COLO668 (cell line): ENCODE results near the gene SREK1.
"Not testable (repeated sequence)": the region's sequence is repeated elsewhere in the genome, so short reads cannot be mapped to it uniquely, and the experiment has no call there.

Experiments used
- DNase-seq: peaks from one replicate; lab custom pipeline; 2025; ENCODE audit not compliant: unreplicated experiment; lab: John Stamatoyannopoulos, UW

SREK1 gene, protein sequence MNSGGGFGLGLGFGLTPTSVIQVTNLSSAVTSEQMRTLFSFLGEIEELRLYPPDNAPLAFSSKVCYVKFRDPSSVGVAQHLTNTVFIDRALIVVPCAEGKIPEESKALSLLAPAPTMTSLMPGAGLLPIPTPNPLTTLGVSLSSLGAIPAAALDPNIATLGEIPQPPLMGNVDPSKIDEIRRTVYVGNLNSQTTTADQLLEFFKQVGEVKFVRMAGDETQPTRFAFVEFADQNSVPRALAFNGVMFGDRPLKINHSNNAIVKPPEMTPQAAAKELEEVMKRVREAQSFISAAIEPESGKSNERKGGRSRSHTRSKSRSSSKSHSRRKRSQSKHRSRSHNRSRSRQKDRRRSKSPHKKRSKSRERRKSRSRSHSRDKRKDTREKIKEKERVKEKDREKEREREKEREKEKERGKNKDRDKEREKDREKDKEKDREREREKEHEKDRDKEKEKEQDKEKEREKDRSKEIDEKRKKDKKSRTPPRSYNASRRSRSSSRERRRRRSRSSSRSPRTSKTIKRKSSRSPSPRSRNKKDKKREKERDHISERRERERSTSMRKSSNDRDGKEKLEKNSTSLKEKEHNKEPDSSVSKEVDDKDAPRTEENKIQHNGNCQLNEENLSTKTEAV

DNA sequence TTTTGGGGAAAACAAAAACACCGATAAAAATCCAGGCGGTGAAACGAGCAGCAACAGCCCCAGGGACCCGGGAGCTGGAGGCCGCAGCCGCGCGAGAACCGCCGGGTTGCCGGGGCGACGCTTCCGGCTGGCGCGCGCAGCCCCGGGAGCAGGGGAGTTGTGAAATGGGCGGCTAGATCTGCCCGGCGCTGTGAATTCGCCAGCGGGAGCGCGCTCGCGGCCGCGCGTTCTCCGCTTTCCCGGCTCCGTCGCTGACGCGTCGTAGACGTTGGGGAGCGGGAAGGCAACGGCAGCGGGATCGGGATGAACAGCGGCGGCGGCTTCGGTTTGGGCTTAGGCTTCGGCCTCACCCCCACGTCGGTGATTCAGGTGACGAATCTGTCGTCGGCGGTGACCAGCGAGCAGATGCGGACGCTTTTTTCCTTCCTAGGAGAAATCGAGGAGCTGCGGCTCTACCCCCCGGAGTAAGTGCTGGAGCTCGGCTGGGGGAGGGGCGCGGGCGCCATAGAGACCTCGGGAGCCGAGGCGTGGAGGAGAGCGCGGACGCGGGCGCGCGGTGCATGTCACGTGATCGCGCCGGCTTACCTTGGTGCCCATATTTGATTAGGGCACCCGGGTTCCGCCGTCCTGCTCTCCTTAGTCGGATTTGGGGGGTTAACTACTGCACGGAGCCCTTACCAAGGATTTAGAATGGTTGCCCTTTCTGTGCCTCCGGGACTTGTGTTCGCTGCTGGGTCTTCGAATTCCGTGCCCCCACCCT, at the start of gene SREK1:
Gene SREK1 (plus strand): TSS at position 227 of the 760 bp plus-strand sequence. CDS start 77 bp downstream, at position 304.
- DNase-seq: peak; percentile 93

DNA sequence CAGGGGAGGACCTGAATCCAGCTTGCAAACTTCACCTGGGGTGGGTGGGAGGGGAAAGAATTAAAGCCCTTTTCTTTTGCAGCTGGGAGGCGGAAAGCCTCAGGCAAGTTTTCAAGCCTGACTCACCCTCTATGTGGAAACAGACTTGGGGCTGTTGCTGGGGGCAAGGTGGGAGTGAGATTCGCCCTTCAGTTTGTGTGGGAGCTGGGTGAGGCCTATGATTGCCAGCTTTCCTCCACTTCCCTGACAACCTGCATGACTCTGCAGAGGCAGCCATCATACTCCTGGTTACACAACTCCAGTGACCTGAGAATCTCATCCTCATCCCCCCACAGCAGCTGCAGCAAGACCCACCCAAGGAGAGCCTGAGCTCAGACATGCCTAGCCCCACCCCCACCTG, 43.2 kb upstream of the SREK1 start:
- no peak for DNase-seq

DNA sequence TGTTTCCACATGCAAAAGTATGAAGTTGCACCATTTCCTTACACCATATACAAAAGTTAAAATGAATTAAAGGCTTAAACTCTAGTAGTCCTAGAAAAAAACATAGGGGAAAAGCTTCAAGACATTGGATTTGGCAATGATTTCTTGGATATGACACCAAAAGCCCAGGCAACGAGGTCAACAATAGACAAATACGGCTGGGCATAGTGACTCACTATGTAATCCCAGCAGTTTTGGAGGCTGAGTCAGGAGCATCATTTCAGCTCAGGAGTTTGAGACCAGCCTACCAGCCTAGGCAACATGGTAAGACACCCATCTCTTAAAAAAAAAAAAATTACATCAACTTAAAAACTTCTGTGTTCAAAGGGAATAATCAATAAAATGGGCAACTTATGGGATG, 30.9 kb upstream of the SREK1 start:
- no peak for DNase-seq

DNA sequence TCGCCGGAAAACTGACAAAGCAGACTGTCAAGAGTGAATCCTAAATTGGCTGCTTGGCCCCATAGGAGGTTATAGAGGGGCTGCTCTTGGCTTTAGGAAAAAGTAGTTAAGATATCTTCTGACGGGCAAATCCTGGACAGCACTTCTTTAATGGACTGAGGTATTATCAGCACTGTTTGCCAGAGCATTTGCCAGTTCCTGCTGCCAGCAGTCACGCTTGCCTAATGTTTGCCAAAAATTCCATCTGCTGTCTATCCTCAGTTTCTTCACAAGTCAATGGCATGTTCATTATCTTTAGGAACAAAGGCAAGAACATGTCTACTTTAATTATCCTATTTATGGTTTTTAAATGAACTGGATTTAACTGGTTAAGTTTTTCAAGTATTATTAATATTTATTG, 25.8 kb upstream of the SREK1 start:
- no peak for DNase-seq

DNA sequence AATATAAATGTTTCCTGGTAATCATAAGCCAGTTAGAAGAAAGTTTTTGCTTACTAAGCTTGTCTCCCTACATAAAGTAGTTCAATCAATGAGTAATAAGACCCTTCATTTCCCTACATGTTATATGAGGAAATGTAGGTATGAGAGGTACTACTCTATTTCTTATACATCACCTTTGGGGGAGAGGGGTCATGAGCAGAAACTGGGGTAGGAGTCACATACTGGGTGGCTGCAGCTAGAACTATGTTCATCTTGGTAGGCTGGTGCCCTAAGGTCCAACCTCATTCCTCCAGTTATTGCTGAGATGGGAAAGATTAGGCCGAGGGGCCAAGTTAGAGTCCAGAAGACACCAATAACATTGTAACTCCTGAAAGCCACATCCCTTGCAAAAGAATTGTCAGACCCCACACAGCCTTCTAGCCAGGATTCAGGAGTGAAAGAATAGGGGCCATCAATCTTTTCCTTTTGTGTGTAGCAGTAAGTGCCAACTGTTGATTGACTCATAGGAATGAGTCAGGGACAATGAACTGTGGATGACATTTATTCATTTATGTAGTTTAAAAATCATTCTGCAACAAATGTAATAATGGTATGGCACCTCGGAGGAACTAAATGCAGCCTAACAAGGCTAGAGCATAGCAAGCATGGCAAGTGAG, 21.6 kb upstream of the SREK1 start:
- DNase-seq: no peak

DNA sequence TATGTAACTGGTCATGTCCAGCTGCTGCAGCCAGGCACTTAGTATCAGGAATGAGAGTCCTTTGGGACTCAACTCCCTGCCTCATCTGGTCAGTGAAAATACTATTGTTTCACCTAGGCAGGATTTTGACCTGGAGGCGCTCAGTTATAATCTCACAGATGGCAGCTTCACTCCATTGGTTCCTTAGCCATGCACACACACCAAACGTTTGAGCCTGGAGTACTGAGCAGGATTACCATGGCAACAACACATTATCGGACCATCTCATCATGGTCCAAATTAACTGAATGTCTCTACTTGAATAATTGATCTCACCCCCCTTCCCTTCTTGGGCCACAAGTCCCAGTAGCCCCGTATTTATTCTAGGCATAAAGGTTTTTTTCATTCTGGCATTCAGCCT, 15.0 kb upstream of the SREK1 start:
- DNase-seq: no peak

DNA sequence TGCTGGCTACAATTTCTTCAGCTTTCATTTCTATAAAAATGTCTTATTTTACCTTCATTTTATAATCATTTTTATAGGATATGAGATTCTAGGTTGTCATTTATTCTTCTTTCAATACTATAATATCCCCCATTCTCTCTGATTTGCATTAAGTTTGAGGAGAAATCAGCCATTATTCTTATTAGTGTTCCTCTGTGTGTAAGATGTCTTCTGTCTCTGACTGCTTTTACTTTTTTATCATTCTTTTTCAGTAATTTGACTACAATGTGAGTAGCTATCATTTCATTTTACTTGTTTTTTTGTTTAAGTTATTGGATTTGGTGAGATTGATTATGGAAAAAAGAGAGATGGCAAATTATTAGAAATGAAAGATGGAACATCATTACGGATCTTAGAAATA, 13.6 kb upstream of the SREK1 start:
- no peak for DNase-seq

DNA sequence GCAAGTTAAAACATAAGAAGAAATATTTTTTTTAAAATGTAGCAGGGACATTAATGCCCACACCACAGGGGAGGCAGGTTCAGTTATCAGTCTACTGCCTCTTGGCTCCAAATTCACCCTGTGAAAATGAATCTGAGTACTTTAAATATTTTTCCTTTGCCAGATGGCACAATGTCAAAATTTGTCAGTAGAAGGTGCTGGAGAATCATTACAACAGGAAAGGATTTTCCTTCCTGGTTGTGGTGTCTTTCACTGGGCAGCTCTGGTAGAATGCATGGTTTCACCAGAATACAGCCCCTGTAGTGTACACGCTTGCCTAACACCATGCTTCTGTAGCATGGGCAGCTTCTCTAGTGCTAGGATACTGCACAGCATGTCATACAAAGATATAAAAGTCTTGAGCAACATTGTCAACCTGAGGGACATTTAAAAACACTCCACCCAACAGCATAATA, 9.7 kb upstream of the SREK1 start:
- DNase-seq: no peak

DNA sequence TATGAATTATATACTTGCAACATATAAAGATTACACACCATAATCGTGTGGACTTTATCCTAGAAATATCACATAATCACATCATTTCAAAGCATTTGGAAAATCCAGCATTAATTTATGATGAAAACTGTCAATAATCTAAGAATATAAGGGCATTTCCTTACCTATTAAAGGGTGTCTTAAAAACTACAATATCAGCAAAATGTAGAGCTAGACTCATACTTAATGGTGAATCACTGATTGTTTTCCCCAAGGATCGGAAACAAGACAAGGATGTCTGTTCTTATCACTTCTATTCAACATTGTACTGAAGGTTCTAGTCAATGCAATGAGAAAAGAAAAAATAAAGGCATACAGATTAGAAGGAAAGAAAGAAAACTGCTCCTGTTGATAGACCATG, 8.0 kb upstream of the SREK1 start:
- no peak for DNase-seq

DNA sequence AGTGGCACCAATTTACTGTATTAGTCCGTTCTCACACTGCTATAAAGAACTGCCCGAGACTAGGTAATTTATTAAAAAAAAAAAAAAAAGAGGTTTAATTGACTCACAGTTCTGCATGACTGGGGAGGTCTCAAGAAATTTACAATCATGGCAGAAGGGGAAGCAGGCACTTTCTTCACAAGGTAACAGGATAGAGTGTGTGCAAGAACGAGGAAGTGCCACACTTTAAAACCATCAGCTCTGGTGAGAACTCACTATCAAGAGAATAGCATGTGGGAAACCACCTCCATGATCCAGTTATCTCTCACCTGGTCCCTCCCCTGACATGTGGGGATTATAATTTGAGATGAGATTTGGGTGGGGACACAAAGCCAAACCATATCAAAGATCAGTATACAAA, 7.2 kb upstream of the SREK1 start:
- DNase-seq: not testable (repeated sequence)

DNA sequence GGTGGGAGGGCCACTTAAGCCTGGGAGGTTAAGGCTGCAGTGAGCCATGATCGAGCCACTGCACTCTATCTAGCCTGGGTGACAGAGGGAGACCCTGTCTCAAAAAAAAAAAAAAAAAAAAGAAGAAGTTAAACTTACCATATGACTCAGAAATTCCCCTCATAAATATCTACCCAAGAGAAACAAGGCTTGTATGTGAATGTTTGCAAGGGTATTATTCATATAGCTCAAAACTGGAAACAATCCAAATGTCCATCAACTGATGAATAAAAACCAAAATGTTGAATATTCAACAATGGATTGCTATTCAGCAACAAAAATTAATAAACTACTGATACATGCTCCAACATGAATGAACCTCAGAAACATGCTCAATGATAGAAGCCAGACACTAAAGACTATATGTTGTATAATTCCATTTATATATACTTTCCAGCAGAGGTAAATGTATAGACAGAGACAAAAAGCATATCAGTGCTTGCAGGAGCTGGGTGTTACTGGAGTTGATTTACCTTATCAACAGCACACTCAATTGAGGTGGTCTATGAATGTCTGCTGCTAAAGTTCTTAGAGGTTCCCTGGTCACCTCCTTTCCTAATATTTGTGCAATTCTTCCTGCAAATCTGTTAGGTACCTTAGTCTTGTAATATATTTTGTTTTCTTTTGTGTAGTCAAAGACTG, 5.3 kb upstream of the SREK1 start:
- no peak for DNase-seq

DNA sequence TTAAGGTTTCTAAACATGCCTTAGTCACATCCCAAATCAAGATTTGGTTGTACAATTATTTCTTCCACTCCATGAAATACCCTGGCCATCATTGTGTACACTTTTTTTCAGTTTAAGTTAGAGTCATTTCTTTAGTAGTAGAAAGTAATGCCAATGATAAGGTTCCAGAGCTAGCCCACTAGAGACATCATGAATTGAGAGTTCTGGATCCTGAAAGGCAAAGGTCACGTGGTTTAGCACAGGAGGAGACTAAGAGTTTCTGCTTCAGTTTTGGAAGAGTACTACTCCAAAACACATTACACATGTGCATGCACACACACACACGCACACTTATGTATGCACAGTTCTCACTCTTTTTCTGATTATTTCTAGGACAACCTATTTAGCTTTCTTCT, 4.8 kb upstream of the SREK1 start:
- DNase-seq: no peak

DNA sequence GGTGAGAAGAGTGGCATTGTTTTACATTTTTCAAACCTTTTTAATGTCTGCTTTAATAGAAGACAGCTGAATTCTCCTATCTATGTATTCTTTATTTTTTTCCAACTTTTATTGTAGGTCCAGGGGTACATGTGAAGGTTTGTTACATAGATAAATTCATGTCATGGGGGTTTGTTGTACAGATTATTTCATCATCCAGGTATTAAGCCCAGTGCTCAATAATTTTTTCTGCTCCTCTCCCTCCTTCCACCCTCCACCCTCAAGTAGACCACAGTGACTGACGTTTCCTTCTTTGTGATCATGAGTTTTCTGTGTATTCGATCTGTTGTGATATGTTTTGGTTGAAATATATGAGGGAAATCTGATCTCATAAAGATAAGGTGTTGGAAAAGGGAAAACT, 1.7 kb upstream of the SREK1 start:
- no peak for DNase-seq

DNA sequence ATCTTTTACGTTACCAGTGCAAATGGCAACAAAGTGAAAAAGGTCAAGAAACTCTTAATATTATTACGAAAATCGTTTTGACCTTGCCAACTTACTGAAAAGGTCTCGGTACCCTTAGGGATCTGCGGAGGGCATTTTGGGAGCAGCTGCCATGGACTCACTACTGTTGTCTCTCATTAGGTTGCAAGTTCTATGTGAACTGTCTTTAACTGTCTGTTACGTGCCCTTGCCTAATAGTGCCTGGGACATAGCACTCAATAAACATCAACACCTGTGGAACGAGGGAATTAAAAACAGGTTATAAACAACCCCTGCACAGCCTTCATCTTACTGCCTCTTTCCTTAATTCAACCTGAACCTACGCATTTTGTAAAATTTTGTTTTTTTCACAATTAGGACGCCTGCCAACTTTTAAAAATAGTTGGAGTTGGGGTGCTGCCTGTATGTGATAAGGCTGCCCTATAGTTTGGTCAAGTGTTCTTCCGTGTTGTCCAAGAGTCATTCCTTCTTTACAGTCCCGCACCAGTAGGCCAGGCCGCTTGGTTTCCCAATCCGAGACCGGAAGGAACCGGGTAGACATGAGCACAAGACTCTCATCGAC, 527 bp upstream of the SREK1 start:
- DNase-seq: no peak

DNA sequence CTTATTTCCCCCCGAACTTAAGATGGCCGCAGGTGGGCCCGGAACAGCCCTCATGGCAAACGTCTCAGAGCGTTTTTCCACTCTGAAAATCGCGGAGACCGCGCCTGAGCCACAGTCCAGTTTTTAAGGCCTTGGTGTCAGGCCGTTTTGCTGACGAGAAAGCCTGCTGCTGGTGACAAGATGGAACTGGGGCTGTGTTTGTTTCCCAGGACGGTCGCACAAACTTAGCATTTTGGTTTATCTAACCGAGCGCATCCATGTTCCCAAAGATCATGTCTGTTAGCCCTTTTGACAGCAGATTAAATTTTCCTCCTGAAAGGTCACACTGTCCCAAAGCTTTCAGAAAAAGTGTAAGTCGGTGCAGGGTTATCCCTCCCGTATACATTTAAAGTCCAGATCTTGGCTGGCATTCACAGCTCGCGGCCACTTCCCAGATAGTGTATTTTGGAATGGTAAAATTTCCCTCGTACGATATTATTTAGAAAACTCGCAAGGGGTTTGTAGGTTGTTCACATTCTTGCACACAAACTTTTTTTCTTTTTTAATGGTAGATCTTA, 812 bp downstream of the SREK1 start:
- peak; percentile 75 for DNase-seq

DNA sequence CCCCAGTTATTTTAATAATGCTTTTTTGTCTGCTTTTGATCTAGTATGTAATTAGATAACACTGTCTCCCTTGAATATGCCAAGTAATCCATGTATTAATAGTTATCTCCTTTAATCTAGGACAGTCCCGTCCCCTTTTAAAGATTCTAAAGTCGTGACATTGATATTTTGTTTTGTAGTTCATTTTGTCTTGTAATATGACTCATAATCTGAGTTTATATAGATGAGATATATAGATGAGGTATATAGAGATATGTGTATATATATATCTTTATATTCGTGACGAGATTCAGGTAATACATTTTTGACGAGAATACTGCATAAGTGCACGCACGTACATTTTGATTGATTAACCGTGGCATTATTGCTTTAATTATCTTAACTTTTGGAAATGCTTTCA, 1.6 kb downstream of the SREK1 start:
- DNase-seq: no peak

DNA sequence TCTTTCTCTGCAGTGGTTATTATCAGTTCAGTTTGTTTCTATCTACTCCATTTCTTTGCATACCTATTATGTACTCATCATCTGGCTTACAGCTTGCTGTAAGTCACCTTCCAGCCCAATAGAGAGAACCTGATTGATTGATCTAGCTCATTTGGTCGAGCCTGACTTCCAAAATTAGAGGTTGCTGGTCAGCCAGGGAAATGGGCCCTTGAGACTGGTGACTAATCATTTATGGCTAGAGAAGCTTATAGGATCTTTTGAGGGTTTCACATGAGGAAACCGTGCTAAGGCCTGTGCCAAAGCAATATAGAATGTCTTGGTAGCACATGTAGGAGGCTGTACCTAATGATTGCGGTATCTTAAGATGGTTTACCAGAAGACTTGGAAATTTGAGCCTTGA, 5.8 kb downstream of the SREK1 start:
- DNase-seq: no peak

DNA sequence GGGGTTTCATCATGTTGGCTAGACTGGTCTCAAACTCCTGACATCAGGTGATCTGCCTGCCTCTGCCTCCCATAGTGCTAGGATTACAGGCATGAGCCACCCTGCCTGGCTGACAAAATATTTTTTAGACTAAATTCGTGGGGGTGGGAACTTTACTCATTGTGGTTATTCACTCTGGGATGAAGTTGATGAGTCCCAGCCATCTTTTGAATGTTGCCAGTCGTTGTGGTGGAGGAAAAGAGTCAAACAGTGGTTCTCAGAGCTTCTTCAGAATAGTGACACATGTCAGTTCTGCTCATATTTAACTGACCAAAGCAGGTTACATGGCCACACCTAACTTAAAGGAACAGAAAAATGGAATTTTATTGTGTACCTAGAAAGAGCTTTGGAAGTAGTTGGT, 6.9 kb downstream of the SREK1 start:
- no peak for DNase-seq

DNA sequence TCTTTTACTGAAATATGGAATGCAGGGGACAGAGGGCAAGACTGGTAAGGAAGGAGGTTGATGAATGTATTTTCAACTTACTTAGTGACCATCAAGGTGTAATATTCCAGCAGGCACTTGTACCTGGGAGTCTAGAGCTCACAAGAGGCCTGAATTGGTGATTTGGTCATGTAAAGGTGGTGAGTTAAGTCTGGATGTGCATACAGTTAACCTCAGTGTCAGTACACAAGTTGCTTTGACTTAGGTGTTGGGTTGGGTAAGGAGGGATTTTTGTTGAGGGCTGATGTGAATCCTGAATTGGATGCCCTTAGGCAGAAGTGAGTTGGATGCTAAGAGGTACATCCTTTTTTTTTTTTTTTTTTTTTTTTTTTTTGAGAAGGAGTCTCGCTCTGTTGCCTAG, 7.4 kb downstream of the SREK1 start:
- DNase-seq: no peak

DNA sequence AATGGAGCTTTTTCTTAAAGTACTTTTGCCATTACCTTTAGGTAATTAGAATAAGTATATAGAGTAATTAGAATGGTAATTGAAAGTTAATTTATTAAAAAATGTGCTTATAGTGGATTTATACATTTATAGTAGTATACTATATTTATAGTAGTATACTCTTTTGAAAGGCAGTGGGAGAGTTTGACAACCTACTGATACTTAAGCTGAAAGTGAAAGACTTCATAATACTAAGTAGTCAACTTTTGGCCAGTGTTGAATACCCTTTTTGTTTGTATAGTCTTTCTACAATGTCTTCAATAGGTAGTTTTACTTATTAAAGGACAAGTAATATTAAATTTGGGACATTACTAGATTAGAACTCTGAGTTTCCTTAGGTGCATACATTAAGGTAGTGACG, 12.9 kb downstream of the SREK1 start:
- no peak for DNase-seq
